Neural cell (in vitro differentiated cells): Measurements from ENCODE around the gene PHF23. TPM values are rescaled to one million over a fixed set of nuclear protein-coding genes. Genes with fewer than 3 reads are reported as not detected.
A peak's percentile ranks its signal among the peaks of the same experiment; 100 is the strongest.
"Not testable (repeated sequence)": the region's sequence is repeated elsewhere in the genome, so short reads cannot be mapped to it uniquely, and the experiment has no call there.

Experiments used
- H2AFZ ChIP-seq: fragments of 200-600, 300-800 bp; sonication (generic), shearing (Covaris generic); 2 replicates; pipeline ENCODE4 v1.6.0; 2014; ENCODE audit warnings: low read depth, mild to moderate bottlenecking, antibody characterized with exemption, low read length, moderate library complexity
- H3F3A ChIP-seq: fragments of 200-600 bp; shearing (Covaris generic); 2 replicates; pipeline ENCODE4 v1.6.1; 2016; ENCODE audit warnings: mild to moderate bottlenecking, moderate library complexity, mixed read lengths, antibody characterized with exemption, low read length; ENCODE audit not compliant: insufficient read depth, poor library complexity, severe bottlenecking
- H3K27ac ChIP-seq: fragments of 200-600, 300-800 bp; sonication (generic), shearing (Covaris generic); 2 replicates; pipeline ENCODE4 v1.5.1; 2014; ENCODE audit warnings: mild to moderate bottlenecking, low read length, moderate library complexity
- H3K27me3 ChIP-seq: fragments of 300-800, 200-600 bp; sonication (generic), shearing (Covaris generic); 2 replicates; pipeline ENCODE4 v1.6.0; 2014; ENCODE audit warnings: mild to moderate bottlenecking, low read depth, low read length, moderate library complexity; ENCODE audit not compliant: insufficient read depth
- H3K36me3 ChIP-seq: fragments of 300-800, 200-600 bp; sonication (generic), shearing (Covaris generic); 2 replicates; pipeline ENCODE4 v1.5.1; 2014; ENCODE audit warnings: mild to moderate bottlenecking, antibody characterized with exemption, low read length, moderate library complexity; ENCODE audit not compliant: insufficient read depth
- H3K4me2 ChIP-seq: fragments of 300-800, 200-600 bp; sonication (generic), shearing (Covaris generic); 2 replicates; pipeline ENCODE4 v1.6.0; 2014; ENCODE audit warnings: mild to moderate bottlenecking, low read length
- H3K4me3 ChIP-seq: fragments of 300-800, 200-600 bp; sonication (generic), shearing (Covaris generic); 2 replicates; pipeline ENCODE4 v1.5.1; 2014; ENCODE audit warnings: mild to moderate bottlenecking, low read length, moderate library complexity
- H3K79me2 ChIP-seq: fragments of 200-600 bp; shearing (Covaris generic); replicated peaks from 2 replicates; pipeline ENCODE4 v1.6.0; 2014; ENCODE audit warnings: mild to moderate bottlenecking, low read length, moderate library complexity; ENCODE audit not compliant: insufficient read depth
- H3K9ac ChIP-seq: fragments of 300-800, 200-600 bp; sonication (generic), shearing (Covaris generic); 2 replicates; pipeline ENCODE4 v1.6.1; 2016; ENCODE audit warnings: mild to moderate bottlenecking, low read length, mixed read lengths
- H3K9me2 ChIP-seq: fragments of 200-600 bp; shearing (Covaris generic); 2 replicates; pipeline ENCODE4 v1.6.1; 2016; ENCODE audit warnings: mild to moderate bottlenecking, low read length, mixed read lengths; ENCODE audit not compliant: insufficient read depth
- H3K9me3 ChIP-seq: fragments of 200-600, 300-800 bp; sonication (generic), shearing (Covaris generic); 2 replicates; pipeline ENCODE4 v1.6.1; 2016; ENCODE audit warnings: mild to moderate bottlenecking, mixed run types, low read length, moderate library complexity, mixed read lengths
- H4K20me1 ChIP-seq: fragments of 200-600 bp; shearing (Covaris generic); 2 replicates; pipeline ENCODE4 v1.6.1; 2016; ENCODE audit warnings: mild to moderate bottlenecking, mixed run types; ENCODE audit not compliant: insufficient read depth
- CTCF ChIP-seq: fragments of 450-650 bp; IDR thresholded peaks from 2 replicates; pipeline ENCODE4 v1.5.1; 2014; ENCODE audit warnings: antibody characterized with exemption, mild to moderate bottlenecking, moderate library complexity; ENCODE audit not compliant: poor library complexity, severe bottlenecking
- EP300 ChIP-seq: fragments of 450-650 bp; conservative IDR thresholded peaks from 2 replicates; pipeline ENCODE4 v1.6.1; 2014; ENCODE audit warnings: antibody characterized with exemption, mild to moderate bottlenecking, moderate library complexity; ENCODE audit not compliant: poor library complexity, severe bottlenecking
- EZH2 ChIP-seq: fragments of 200-600, 300-800 bp; shearing (Covaris generic), sonication (generic); IDR thresholded peaks from 2 replicates; pipeline ENCODE4 v1.6.1; 2014; ENCODE audit warnings: antibody characterized with exemption, low read length, borderline replicate concordance, mild to moderate bottlenecking; ENCODE audit not compliant: insufficient read depth, poor library complexity, severe bottlenecking
- MXI1 ChIP-seq: fragments of 450-650 bp; conservative IDR thresholded peaks from 2 replicates; pipeline ENCODE4 v1.6.1; 2014; ENCODE audit warnings: antibody characterized with exemption, mild to moderate bottlenecking; ENCODE audit not compliant: poor library complexity, severe bottlenecking
- POLR2AphosphoS5 ChIP-seq: IDR thresholded peaks from 2 replicates; pipeline ENCODE4 v1.6.1; 2012
- RAD21 ChIP-seq: fragments of 450-650 bp; conservative IDR thresholded peaks from 2 replicates; pipeline ENCODE4 v1.6.1; 2014; ENCODE audit warnings: antibody characterized with exemption, mild to moderate bottlenecking, moderate library complexity
- REST ChIP-seq: IDR thresholded peaks from 2 replicates; pipeline ENCODE4 v1.6.1; 2012; ENCODE audit warnings: borderline replicate concordance
- SMC3 ChIP-seq: fragments of 450-650 bp; conservative IDR thresholded peaks from 2 replicates; pipeline ENCODE4 v1.6.1; 2014; ENCODE audit warnings: antibody characterized with exemption, mild to moderate bottlenecking, moderate library complexity; ENCODE audit not compliant: poor library complexity
- TAF1 ChIP-seq: IDR thresholded peaks from 2 replicates; pipeline ENCODE4 v1.6.1; 2012; ENCODE audit warnings: low read depth
- polyA plus RNA-seq: library from polyadenylated mRNA; depleted of rRNA; stranded (reverse); fragments of >200 nt; gene quantifications from 2 replicates; pipeline ENCODE4 v1.2.3, GENCODE V29; 2014

PHF23 gene
- polyA plus RNA-seq, 1 donor from 2014 or later = 55.7 TPM

GRCh38 chr17:7248796-7249195 is 9.5 kb upstream of the PHF23 start:
- no peak overlapping the region for H3K27ac ChIP-seq
- no peaks in the 10 kb centered on the region for H3K27me3 ChIP-seq
- peak overlapping the region; percentile 51 for H3K4me2 ChIP-seq
- no peak for TF ChIP-seq EP300
- TF ChIP-seq POLR2AphosphoS5 = no peak
- no peak for TF ChIP-seq EZH2
- no peak for TF ChIP-seq MXI1
- TF ChIP-seq CTCF = no peak
- TF ChIP-seq REST = no peak
- TF ChIP-seq RAD21 = no peak
- no peak for TF ChIP-seq SMC3
- no peak for TF ChIP-seq TAF1
- H4K20me1 ChIP-seq = no peaks in the 10 kb centered on the region
- H2AFZ ChIP-seq = no peak overlapping the region
- H3K9me2 ChIP-seq = no peaks in the 10 kb centered on the region
- no peaks in the 10 kb centered on the region for H3F3A ChIP-seq
- peaks cover 52% of the 10 kb centered on the region for H3K79me2 ChIP-seq
- H3K9me3 ChIP-seq = no peaks in the 10 kb centered on the region
- no peaks in the 10 kb centered on the region for H3K36me3 ChIP-seq
- H3K4me3 ChIP-seq = peak overlapping the region; percentile 70
- no peak overlapping the region for H3K9ac ChIP-seq

- Histone ChIP-seq H3K9me3 (no peaks in the 10 kb centered on the region), H3K27ac (no peak overlapping the region), H2AFZ (no peak overlapping the region), H3K27me3 (no peaks in the 10 kb centered on the region), H3K36me3 (no peaks in the 10 kb centered on the region), H3K4me2 (no peak overlapping the region), H3K9ac (no peak overlapping the region), H3K9me2 (no peaks in the 10 kb centered on the region), H3K79me2 (peaks cover 50% of the 10 kb centered on the region), H3F3A (no peaks in the 10 kb centered on the region), H3K4me3 (no peak overlapping the region), H4K20me1 (no peaks in the 10 kb centered on the region)
- TF ChIP-seq MXI1 = no peak
- no peak for TF ChIP-seq REST
- no peak for TF ChIP-seq SMC3
- no peak for TF ChIP-seq CTCF
- TF ChIP-seq EZH2 = no peak
- TF ChIP-seq TAF1 = no peak
- TF ChIP-seq EP300 = no peak
- no peak for TF ChIP-seq RAD21
- no peak for TF ChIP-seq POLR2AphosphoS5
These were observed 7.5 kb upstream of the PHF23 start for GRCh38 chr17:7246779-7247178.

- not testable (repeated sequence) for H3K9me2 ChIP-seq, H2AFZ ChIP-seq, H3K36me3 ChIP-seq, H4K20me1 ChIP-seq, H3K4me2 ChIP-seq, H3K27me3 ChIP-seq, H3K9me3 ChIP-seq, H3F3A ChIP-seq
- Histone ChIP-seq H3K4me3 (peak overlapping the region; percentile 75), H3K9ac (peak overlapping the region; percentile 99), H3K79me2 (peaks cover 48% of the 10 kb centered on the region), H3K27ac (peak overlapping the region; percentile 99)
These were observed 4.6 kb upstream of the PHF23 start for GRCh38 chr17:7243838-7244237.
